NCI-H1048 (cell line): ENCODE results near the gene TECTB.
"Not testable (repeated sequence)": the region's sequence is repeated elsewhere in the genome, so short reads cannot be mapped to it uniquely, and the experiment has no call there.

Source experiments
- DNase-seq: peaks from one replicate; lab custom pipeline; 2025; lab: John Stamatoyannopoulos, UW

TECTB gene

DNA sequence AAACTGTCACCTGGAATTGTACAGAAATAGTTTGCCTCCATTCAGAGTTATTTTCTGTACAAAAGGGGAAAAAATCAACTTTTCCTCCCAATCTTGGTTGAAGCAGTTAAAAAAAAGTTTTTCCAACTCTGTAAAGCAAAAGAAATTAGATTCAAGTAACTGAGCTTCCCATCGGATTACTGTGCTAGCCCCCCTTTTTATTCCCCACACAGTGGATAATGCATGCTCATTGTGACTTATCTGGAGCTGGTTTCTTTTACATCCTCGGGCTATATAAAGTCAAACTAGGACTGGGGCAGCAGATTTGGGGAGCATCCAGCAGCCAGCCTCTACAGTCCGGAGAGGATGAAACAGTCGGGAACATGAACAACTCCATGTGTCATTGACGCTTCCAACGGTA is at the start of gene TECTB:
TSS of gene TECTB (plus strand) at position 301 of the 400 bp plus-strand sequence. CDS start 335 bp downstream, outside the sequence.
- no peak for DNase-seq

DNA sequence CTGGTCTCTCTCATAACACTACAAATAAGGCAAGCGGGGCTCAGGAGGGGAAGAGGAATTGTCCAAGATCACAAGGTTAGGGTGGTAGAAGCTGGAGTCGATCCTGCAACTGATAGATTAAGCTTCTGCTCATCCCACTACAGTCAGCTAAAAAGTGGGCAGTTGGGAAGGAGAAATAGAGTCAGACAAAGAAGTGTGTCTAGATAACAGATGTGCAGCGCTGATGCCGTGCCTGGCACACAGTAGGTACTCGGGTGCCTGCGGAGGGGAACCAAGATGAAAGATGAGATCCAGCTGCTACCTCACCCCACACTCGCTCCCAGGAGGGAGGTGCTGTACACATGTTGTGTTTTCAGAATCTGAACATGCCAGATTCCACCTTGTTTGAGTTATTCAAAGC is 48.1 kb upstream of the TECTB start:
- no peak for DNase-seq

DNA sequence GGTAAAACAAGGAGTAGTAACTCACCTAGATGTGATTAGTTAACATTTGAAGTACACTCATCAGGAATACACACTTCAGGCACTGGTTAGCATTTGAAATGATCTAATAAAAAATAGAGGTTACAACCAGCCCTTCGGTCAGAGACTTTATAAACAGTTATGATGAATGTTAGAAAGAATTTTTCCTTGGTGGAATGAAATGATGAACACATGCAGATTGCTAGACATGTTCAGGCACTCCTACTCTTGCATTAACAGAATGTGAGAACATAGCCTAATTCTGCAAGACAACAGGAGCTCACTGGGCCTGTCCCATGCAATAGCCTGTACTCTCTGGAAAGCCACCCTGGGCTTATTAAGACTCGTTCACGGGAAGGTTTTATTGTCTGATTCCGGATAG is 47.3 kb upstream of the TECTB start:
- no peak for DNase-seq

- DNase-seq = no peak
Measured at GRCh38 chr10:112236486-112236885, 46.7 kb upstream of the TECTB start.

DNA sequence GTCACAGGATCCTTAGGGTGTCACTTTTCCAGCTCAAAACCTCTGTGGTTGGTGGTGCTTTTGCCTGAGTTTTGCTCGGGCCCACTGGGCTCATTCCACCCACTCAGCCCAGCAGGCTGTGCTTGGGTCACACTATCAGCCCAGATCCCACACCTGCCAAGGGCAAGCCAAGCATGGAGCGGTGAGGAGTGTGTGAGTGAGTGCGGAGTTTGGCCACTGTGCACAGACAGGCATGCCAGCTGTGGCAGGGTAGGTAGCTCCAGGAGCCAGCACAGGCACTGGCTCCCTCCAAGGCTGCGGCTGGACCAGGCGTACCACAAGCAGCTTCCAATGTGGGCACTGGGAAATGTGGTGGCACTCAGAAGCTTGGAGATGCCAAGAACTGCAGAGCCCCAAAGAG is 43.9 kb upstream of the TECTB start:
- no peak for DNase-seq

DNA sequence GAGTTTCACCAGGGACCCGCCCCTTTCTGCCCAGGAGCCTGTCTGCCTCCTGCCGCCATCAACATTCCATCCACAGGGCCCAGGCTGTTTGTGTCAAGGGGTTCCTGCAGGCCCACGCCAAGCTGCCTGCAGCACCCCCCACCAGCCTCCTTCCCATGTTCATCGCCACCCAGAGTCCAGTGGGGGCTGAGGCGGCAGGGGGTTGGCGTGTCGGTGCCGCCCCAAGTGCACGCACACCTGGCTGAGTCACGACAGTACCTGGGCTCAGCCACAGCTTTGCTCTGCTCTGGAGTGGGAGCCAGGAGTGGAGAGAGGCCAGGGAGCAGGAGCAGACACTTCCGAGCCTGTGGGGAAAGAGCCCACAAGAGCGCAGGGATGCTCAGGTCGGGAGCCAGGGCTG is 42.8 kb upstream of the TECTB start:
- DNase-seq = no peak

- no peak for DNase-seq
Measured at GRCh38 chr10:112241651-112242341, 41.4 kb upstream of the TECTB start.

DNA sequence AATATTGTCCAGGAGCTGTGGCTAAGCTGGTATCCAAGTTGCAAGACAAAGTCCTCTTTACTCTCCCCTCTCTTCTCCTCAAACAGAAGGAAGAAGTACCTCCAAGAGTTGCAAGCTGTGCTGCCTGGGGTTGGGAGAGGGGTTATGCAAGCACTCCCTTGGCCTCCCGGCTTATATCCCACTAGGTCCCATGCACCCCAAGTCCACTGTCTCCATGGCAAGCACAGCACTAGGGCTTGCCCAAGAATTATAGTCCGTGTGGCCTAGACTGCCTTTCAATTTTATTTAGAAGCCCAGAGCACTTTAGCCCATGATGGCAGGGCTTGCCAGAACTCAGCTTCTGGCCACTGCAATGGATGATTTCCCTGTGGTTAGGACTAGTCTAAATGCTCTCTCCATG is 40.4 kb upstream of the TECTB start:
- DNase-seq = no peak

DNA sequence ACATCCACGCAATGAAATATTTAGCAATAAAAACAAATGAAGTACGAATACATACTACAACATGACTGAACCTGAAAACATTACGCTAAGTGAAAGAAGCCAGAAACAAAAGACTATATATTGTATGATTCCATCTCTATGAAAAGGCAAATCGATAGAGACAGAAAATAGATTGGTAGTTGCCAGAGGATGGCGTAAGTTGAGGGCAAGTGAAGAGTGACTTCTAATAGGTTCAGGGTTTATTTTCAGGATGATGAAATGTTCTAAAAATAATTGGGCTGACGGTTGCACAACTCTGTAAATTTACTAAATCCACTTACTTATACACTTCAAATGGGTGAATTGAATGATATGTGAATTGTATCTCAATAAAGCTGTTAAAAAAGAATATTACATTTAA is 39.5 kb upstream of the TECTB start:
- DNase-seq = no peak

GRCh38 chr10:112244197-112244596 is 39.0 kb upstream of the TECTB start:
- DNase-seq = no peak

DNA sequence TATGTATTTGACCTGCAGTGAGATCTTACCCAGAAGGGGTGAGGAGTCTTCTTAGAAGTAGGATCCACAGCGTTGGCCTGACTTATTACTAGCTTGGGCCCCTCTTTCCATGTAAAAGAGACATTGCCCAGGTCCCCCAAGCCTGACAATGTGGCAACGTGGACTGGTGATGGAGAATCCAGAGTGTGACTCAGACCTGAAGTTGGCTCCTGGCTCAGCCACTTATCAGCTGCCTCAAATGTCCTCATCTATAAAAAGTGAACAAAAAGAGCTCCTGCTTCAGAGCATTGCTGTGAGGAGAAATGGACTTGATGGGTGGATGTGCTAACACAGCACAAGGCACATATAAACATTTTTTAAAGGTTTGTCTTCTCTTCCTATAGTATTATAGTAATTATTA is 35.4 kb upstream of the TECTB start:
- no peak for DNase-seq

GRCh38 chr10:112248584-112249295 is 34.5 kb upstream of the TECTB start:
- DNase-seq = no peak

DNA sequence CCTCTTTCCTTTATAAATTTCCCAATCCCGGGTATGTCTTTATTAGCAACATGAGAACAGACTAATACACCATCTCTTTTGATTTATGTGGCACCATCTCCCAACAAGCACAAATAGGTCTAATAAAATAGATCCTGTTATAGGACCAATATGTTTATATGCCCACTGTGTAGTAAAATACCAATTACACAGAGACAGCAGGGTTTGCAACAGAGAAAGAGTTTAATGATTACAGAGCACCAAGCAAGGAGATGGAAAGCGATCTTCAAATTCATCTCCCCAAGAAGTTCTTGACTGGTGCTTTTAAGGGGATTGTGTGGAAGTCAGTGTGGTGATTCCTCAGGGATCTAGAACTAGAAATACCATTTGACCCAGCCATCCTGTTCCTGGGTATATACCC is 33.5 kb upstream of the TECTB start:
- DNase-seq = no peak

- no peak for DNase-seq
Measured at GRCh38 chr10:112250555-112250954, 32.6 kb upstream of the TECTB start.

- DNase-seq = not testable (repeated sequence)
Measured at GRCh38 chr10:112251238-112251637, 32.0 kb upstream of the TECTB start.

DNA sequence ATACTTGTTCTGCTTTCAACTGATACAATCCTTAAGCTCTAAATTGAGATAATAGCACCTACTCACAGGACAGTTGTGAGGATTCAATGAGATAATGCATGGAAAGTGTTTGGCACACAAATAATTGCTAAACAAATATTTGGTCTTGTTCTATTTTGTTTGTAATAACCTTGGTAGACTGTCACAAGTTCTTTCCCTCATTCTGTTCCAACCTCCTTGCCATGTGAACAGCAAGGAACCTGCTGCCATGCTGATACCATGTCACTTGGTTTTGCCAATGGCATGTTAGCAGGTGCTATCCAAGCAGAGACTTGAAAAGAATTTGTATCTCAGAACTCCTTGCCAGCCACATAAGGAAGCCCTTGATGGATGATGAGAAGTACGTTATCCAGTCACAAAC is 24.8 kb upstream of the TECTB start:
- no peak for DNase-seq

DNA sequence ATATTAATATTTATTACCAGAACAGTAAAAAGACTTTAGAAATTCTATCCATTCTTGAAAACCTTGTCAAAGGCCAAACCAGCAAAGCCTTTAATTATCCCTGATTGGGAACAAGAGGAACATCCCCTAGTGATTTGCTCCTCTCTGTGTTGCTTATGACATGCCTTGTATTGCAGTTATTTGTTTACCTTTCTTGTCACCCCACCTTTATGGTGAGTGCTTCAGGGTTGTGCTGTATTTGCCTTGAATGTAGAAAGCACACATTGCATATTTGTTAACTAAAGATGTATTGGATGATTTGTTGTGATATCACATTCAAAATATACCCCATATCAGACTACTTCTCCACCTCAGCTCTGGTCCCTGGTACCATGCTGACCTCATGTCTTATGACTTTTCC is 23.5 kb upstream of the TECTB start:
- no peak for DNase-seq

DNA sequence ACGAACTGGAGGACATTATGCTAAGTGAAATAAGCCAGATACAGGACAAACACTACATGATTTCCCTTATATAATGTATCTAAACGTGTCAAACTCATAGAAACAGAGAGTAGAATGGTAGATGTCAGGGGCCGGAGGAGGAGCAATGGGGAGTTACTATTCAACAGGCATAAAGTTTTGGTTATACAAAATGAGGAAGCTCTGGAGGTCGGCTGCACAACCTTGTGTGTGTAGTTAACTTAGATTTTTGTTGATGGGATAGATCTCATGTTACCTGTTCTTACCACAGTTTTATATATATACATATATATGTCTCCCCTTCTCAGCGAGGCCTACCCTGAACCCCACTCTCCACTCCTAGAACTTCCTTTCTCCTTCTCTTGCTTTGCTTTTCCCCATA is 22.4 kb upstream of the TECTB start:
- DNase-seq = no peak

DNA sequence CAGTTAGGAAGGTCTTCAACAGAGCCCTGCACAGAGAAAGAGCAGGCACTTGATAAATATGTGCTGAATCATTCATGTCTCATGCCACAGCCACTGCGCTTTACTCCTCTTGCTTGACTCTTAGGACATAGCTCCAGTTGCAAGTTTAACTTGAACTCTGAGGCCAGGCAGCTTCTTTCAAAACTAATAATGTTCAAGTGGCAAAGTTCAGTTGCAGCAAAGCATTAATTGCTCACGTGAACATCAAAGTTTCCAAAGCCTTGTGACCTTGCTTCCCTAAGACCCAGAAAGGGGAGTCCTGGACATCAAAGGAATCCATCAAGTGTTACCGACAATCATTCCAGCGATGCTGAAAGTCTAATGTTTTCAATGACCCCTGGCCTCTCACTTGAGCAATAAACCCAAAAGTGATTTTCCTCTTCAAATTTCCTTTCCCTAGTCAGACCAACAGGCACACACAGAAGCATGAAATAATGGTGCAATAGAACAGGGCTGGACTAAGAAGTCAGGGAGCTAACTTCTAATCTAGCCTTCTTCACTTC is 21.8 kb upstream of the TECTB start:
- no peak for DNase-seq

DNA sequence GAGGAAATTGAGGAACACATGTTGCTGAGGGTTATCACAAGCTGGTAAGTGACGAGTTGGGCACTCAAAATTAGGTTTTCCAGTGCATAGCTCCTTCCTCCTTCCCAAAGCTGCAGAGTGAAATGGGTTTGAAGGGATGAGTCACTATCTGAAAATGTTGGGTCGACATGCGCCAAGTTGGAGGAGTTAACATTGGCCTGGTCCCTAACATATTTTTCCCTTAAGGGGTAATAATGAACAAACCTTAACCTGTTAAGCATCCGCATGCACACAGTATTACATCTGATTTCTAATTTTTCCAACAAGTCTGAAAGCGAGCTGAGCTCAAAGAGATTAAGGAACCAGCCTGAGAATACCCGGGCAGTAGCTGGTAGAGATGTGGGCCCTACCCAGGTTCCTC is 20.7 kb upstream of the TECTB start:
- DNase-seq = no peak

- DNase-seq = no peak
Measured at GRCh38 chr10:112265745-112266144, 17.5 kb upstream of the TECTB start.

DNA sequence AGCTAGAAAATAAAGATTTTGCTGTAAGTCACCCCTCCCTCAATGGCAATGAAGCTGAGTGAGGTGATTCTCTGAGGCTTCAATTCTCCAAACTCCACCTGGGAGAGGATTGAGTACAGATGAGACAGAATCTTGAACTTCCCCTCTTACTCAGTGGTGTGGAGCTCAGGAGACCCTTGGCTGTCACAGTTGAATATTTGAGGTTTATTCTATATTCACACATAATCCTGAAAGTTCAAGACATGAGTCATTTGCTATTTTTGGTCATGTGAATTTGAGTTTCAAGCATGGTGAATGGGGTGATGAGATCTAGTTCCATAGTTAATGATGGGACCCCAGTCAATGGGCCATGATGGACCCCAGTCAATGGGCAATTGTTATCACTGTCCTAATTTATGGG is 13.9 kb upstream of the TECTB start:
- DNase-seq = no peak

DNA sequence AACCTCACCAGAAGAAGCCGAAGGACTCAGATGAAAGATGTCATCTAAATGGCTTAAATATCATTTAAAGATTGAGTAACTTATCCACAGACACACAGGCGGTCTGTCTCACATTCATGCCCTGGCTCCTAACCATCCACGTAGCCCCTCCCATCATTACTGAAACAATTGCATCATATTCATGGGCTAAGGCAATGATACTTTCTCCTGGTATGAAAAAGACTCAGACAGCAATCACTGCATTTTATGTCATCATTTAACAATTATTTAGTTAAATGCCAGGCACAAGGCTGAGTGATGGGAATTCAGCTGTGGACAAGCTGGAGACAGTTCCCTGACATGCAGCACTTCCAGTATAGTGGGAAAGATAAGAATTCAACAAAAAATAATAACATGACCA is 11.2 kb upstream of the TECTB start:
- DNase-seq = no peak

DNA sequence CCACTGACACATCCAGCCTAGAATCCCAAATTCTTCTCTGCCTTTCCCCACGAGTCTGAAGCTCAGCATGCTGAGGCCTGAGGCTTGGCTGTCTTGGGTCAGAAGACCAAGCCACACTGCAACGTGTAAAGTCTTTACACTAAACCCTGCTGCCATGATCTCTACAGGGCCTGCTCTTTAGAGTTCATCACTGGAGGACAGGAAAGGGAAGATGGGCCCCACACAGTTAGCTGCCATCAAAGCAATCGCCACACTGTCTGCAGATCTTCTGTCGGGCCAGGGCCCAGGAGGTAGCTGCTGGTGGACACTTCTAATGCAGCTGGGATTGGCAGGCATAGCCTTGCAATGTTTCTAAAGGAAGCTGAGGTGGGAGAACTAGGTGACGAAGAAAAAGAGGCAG is 8.4 kb upstream of the TECTB start:
- no peak for DNase-seq
